ENCODE results near the gene METTL8. TPM values are rescaled to one million over a fixed set of nuclear protein-coding genes. Genes with fewer than 3 reads are reported as not detected.
A peak's percentile ranks its signal among the peaks of the same experiment; 100 is the strongest.

The METTL8 gene
- total and polyA plus RNA-seq, 4 experiments from 2014 or later = 11.2 to 22.1 (median 18.4) TPM

DNA sequence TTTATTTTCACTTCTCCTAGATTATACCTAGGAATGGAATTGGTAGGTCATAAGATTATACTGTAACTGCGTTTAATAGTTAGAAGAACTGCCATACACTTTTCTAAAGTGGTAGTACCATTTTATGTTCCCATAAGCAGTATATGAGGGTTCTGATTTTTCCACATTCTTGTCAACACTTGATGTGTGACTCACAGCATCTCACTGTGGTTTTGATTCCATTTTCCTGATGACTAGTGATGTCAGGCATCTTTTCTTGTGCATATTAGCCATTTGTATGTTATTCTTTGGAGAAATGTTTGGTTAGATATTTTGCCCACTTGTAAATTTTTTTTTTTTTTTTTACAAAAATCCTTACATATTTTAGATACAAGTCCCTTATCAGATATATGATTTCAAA, 2.5 kb upstream of the METTL8 start:
- Mint-ChIP-seq H3K4me1 (peaks cover 30 to 56% (median 44%) of the 10 kb centered on the region in 4 donors), H3K4me3 (no peak overlapping the region), H3K27ac (peak overlapping the region in 3 of 7 donors; percentile 35 to 79 (median 52)), H3K9me3 (no peaks in the 10 kb centered on the region), H3K27me3 (no peaks in the 10 kb centered on the region), H3K36me3 (peaks cover 33 to 54% of the 10 kb centered on the region in 2 donors)
- H3K27ac ChIP-seq (ENCODE audit: low read depth, low read length) = no peak overlapping the region
- DNase-seq = no peak
- CTCF ChIA-PET (ENCODE audit: partially characterized antibody) = no interaction called here
- intact Hi-C loops (cut with micrococcal nuclease) = loop anchor here (10.0 kb wide), 1 partner anchor 1118 kb away; the partner anchor contains the start of gene PDK1
- H3K4me3 ChIP-seq (ENCODE audit: low read length in 2 of 2) = no peak overlapping the region
- H3K4me1 ChIP-seq (ENCODE audit: insufficient read depth, low read length) = peaks cover 30% of the 10 kb centered on the region
- POLR2A ChIA-PET (ENCODE audit: partially characterized antibody) = interaction anchor here (3.3 kb wide), 1 partner anchor 507 kb away, joined by 38 read pairs; the partner anchor contains the start of gene GORASP2
- H3K27me3 ChIP-seq (ENCODE audit: insufficient read depth, low read length) = no peaks in the 10 kb centered on the region
- H3K36me3 ChIP-seq (ENCODE audit: insufficient read depth, low read length) = peaks cover 17% of the 10 kb centered on the region
- H3K9me3 ChIP-seq (ENCODE audit: control insufficient read depth in 1 of 2, low read length in 2 of 2) = no peaks in the 10 kb centered on the region

DNA sequence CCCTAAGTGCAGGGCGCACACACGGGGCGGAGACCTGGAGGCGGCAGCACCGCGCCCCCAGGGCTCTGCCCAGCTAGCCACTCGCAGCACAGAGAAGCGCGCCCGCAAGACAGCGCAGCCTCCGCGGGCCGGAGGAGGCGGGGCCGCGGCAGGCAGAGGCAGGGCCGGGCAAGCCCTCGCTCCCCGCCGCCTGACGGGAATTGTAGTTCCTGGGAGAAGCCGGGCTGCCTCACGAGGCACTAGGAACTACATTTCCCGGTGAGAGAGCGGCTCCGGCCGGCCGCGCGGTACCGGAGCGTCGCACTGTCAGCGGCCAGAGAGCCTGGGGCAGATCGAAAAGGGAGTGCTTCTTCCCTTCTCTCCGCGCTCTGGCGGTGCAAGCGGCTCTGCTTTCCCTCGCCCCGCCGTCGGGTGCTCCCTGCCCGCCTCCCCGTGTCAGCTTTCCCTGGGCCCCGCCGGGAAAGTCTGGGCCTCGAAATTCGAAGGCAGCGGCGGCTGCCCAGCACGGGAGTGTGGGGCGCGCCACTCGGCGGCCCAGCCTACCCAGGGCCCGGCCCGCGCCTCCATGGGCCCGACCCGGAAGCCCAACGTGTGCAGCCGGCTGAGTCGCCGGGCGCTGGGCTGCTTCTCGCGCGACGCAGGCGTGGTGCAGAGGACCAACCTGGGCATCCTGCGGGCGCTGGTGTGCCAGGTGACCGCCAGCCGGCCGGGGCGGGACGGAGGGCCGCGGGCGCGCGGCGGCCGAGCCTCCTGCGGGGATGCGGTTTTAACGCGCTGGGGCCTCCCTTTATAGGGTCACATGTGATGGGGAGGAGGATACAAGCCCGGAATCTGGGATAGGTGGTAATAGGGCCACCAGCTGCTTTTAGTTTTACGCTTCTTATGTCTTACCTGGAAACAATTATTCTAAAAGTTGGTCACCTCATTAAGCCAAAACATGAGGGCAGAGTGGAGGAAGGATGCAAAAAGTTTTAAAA, 511 bp upstream of the METTL8 start, which contains the start of gene DCAF17:
DCAF17 (plus strand) TSS at position 214 of the 977 bp plus-strand sequence; CDS start at position 566, 352 bp downstream.
- H3K27ac ChIP-seq (ENCODE audit: low read depth, low read length) = peak within 1 kb of the TSS; percentile 91
- peak; percentile 92 to 95 (median 94) for DNase-seq
- CTCF ChIA-PET (ENCODE audit: partially characterized antibody) = interaction anchor here (0.7 to 4.2 kb wide), 7 partner anchors 8 to 505 kb away, joined by 3 to 18 read pairs (median 3); partner anchors contain the start of gene GORASP2
- peaks cover 23 to 41% of the 10 kb centered on the region in 2 donors for H3K36me3 Mint-ChIP-seq
- H3K4me1 ChIP-seq (ENCODE audit: insufficient read depth, low read length) = peaks cover 30% of the 10 kb centered on the region
- peak within 1 kb of the TSS; percentile 79 to 98 (median 96) for H3K27ac Mint-ChIP-seq
- peak within 1 kb of the TSS; percentile 40 to 82 for H3K4me3 ChIP-seq (ENCODE audit: low read length in 2 of 2)
- POLR2A ChIA-PET (ENCODE audit: partially characterized antibody) = interaction anchor here (0.7 to 3.3 kb wide), 10 partner anchors 9 to 505 kb away, joined by 3 to 38 read pairs (median 6); partner anchors contain the start of genes GORASP2 and TLK1
- H3K9me3 Mint-ChIP-seq = no peaks in the 10 kb centered on the region
- H3K27me3 Mint-ChIP-seq = no peaks in the 10 kb centered on the region
- peak within 1 kb of the TSS; percentile 84 to 92 (median 90) for H3K4me3 Mint-ChIP-seq
- no peaks in the 10 kb centered on the region for H3K9me3 ChIP-seq (ENCODE audit: control insufficient read depth in 1 of 2, low read length in 2 of 2)
- peaks cover 3% of the 10 kb centered on the region for H3K36me3 ChIP-seq (ENCODE audit: insufficient read depth, low read length)
- intact Hi-C loops (cut with micrococcal nuclease) = loop anchor here (1.0 to 10.0 kb wide), 8 partner anchors 18 to 1120 kb away; partner anchors contain the start of genes DYNC1I2, GORASP2, HAT1 and PDK1
- H3K27me3 ChIP-seq (ENCODE audit: insufficient read depth, low read length) = no peaks in the 10 kb centered on the region
- peaks cover 32 to 55% (median 41%) of the 10 kb centered on the region in 4 donors for H3K4me1 Mint-ChIP-seq

DNA sequence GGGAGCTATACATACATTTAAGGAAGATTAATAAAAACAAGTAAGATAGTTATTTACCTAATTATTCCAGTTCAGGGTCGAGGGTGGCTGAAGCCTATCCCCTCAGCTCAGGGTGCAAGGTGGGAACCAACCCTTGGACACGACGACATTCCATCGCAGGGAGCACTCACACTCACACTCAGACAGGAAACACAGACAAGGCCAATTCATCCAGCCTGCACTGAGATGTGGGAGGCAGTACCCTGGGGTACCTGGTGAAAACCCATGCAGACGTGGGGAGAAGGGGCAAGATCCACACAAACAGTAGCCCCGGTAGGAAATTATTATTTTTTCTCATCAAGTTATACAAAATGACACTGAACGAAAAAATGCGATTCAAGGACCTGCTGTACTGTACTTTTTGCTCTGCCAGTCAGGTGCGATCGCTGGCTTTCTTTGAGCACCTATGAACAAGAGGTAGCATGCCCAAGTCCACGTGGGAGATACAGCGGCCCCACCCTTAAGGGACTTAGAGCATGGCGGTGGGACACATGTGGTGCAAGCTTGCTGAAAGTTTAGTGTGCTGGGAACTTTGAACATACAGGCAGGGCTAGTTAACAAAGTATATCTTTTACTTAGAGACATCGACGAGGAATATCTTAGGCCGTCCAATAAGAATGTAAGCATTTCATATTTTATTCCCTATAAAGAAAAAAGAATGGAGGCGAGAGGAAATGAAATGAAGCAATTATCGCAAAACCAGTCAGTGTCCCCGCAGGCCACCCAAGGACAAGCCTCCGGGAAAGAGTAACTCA, 624 bp downstream of the METTL8 start:
- Histone ChIP-seq H3K27me3 (ENCODE audit: insufficient read depth, low read length) (no peaks in the 10 kb centered on the region), H3K9me3 (ENCODE audit: control insufficient read depth in 1 of 2, low read length in 2 of 2) (no peaks in the 10 kb centered on the region), H3K4me3 (ENCODE audit: low read length in 2 of 2) (peak overlapping the region; percentile 40 to 82), H3K36me3 (ENCODE audit: insufficient read depth, low read length) (peaks cover 3% of the 10 kb centered on the region), H3K4me1 (ENCODE audit: insufficient read depth, low read length) (peaks cover 30% of the 10 kb centered on the region), H3K27ac (ENCODE audit: low read depth, low read length) (peak overlapping the region; percentile 91)
- H3K27ac Mint-ChIP-seq = peak overlapping the region; percentile 79 to 97 (median 96)
- peaks cover 33 to 44% (median 37%) of the 10 kb centered on the region in 4 donors for H3K4me1 Mint-ChIP-seq
- ChIA-PET CTCF (ENCODE audit: partially characterized antibody) (interaction anchor here (0.7 to 4.2 kb wide), 7 partner anchors 16 to 504 kb away, joined by 3 to 18 read pairs (median 4); partner anchors contain the start of gene GORASP2), POLR2A (ENCODE audit: partially characterized antibody) (interaction anchor here (0.7 to 3.3 kb wide), 10 partner anchors 8 to 504 kb away, joined by 3 to 38 read pairs (median 6); partner anchors contain the start of genes GORASP2 and TLK1)
- no peaks in the 10 kb centered on the region for H3K9me3 Mint-ChIP-seq
- peak overlapping the region; percentile 84 to 92 (median 90) for H3K4me3 Mint-ChIP-seq
- peak; percentile 23 to 56 (median 32) for DNase-seq
- peaks cover 19 to 30% of the 10 kb centered on the region in 2 donors for H3K36me3 Mint-ChIP-seq
- intact Hi-C loops (cut with micrococcal nuclease) = loop anchor here (5.0 to 10.0 kb wide), 4 partner anchors 254 to 1122 kb away; partner anchors contain the start of genes DYNC1I2, HAT1 and PDK1
- no peaks in the 10 kb centered on the region for H3K27me3 Mint-ChIP-seq

GRCh38 chr2:171432206-171432968, 1.4 kb downstream of the METTL8 start:
- intact Hi-C loops (cut with micrococcal nuclease) = loop anchor here (5.0 to 10.0 kb wide), 4 partner anchors 255 to 1122 kb away; partner anchors contain the start of genes DYNC1I2, HAT1 and PDK1
- no peak for DNase-seq
- Histone ChIP-seq H3K27ac (ENCODE audit: low read depth, low read length) (no peak overlapping the region), H3K9me3 (ENCODE audit: control insufficient read depth in 1 of 2, low read length in 2 of 2) (no peaks in the 10 kb centered on the region), H3K4me3 (ENCODE audit: low read length in 2 of 2) (no peak overlapping the region), H3K4me1 (ENCODE audit: insufficient read depth, low read length) (peaks cover 30% of the 10 kb centered on the region), H3K27me3 (ENCODE audit: insufficient read depth, low read length) (no peaks in the 10 kb centered on the region), H3K36me3 (ENCODE audit: insufficient read depth, low read length) (no peaks in the 10 kb centered on the region)
- peaks cover 29 to 40% (median 35%) of the 10 kb centered on the region in 4 donors for H3K4me1 Mint-ChIP-seq
- H3K27me3 Mint-ChIP-seq = no peaks in the 10 kb centered on the region
- peaks cover 11 to 24% of the 10 kb centered on the region in 2 donors for H3K36me3 Mint-ChIP-seq
- H3K27ac Mint-ChIP-seq = peak overlapping the region; percentile 8 to 97 (median 96)
- peak overlapping the region; percentile 84 to 92 (median 90) for H3K4me3 Mint-ChIP-seq
- peaks cover 0 to under 1% (median 0%) of the 10 kb centered on the region in 8 donors for H3K9me3 Mint-ChIP-seq
- POLR2A ChIA-PET (ENCODE audit: partially characterized antibody) = interaction anchor here (0.8 to 2.5 kb wide), 5 partner anchors 16 to 503 kb away, joined by 3 to 18 read pairs (median 7); partner anchors contain the start of genes GORASP2 and TLK1
- CTCF ChIA-PET (ENCODE audit: partially characterized antibody) = interaction anchor here (0.7 to 4.2 kb wide), 3 partner anchors 16 to 503 kb away, joined by 4 to 18 read pairs (median 13); partner anchors contain the start of gene GORASP2

GRCh38 chr2:171431677-171432167, 2.1 kb downstream of the METTL8 start:
- Histone ChIP-seq H3K36me3 (ENCODE audit: insufficient read depth, low read length) (no peaks in the 10 kb centered on the region), H3K4me3 (ENCODE audit: low read length in 2 of 2) (no peak overlapping the region), H3K27ac (ENCODE audit: low read depth, low read length) (no peak overlapping the region), H3K4me1 (ENCODE audit: insufficient read depth, low read length) (peaks cover 30% of the 10 kb centered on the region), H3K27me3 (ENCODE audit: insufficient read depth, low read length) (no peaks in the 10 kb centered on the region), H3K9me3 (ENCODE audit: control insufficient read depth in 1 of 2, low read length in 2 of 2) (no peaks in the 10 kb centered on the region)
- Mint-ChIP-seq H3K27me3 (no peaks in the 10 kb centered on the region), H3K4me3 (peak overlapping the region in 2 of 8 donors; percentile 20 to 57), H3K36me3 (peaks cover 11 to 17% of the 10 kb centered on the region in 2 donors), H3K9me3 (peaks cover 0 to 2% (median 0%) of the 10 kb centered on the region in 8 donors), H3K4me1 (peaks cover 27 to 40% (median 33%) of the 10 kb centered on the region in 4 donors), H3K27ac (peak overlapping the region in 1 of 7 donors; percentile 8)
- intact Hi-C loops (cut with micrococcal nuclease) = loop anchor here (5.0 to 10.0 kb wide), 4 partner anchors 256 to 1123 kb away; partner anchors contain the start of genes DYNC1I2, HAT1 and PDK1
- CTCF ChIA-PET (ENCODE audit: partially characterized antibody) = interaction anchor here (1.1 to 4.2 kb wide), 3 partner anchors 10 to 503 kb away, joined by 5 to 18 read pairs (median 18); partner anchors contain the start of gene GORASP2
- no peak for DNase-seq
- POLR2A ChIA-PET (ENCODE audit: partially characterized antibody) = interaction anchor here (1.2 to 1.7 kb wide), 3 partner anchors 15 to 503 kb away, joined by 3 to 7 read pairs (median 4); partner anchors contain the start of genes GORASP2 and TLK1
